HL-60 (cell line): Measurements from ENCODE around the gene BLOC1S4.
"Not testable (repeated sequence)": the region's sequence is repeated elsewhere in the genome, so short reads cannot be mapped to it uniquely, and the experiment has no call there.

ENCODE experiments used
- DNase-seq, 2 experiments: peaks; one replicate each; pipeline ENCODE4 v3.0.0-alpha.2; 2010 to 2020; ENCODE audit warnings: low read depth in 1 of 2, low spot score in 1 of 2
- H3K27ac ChIP-seq: fragments of 250-450 bp; sonication (Bioruptor Pico); replicated peaks from 2 replicates; pipeline ENCODE4 v1.5.1; 2020; ENCODE audit warnings: mild to moderate bottlenecking, moderate library complexity
- H3K27me3 ChIP-seq: fragments of 250-450 bp; sonication (Bioruptor Pico); 2 replicates; pipeline ENCODE4 v1.5.1; 2021; ENCODE audit warnings: mild to moderate bottlenecking, moderate library complexity; ENCODE audit not compliant: insufficient read depth, poor library complexity, severe bottlenecking
- H3K4me3 ChIP-seq: replicated peaks from 2 replicates; pipeline ENCODE4 v1.5.1; 2011; ENCODE audit warnings: mild to moderate bottlenecking, control low read depth, low read length; ENCODE audit not compliant: insufficient read depth
- CTCF ChIP-seq: IDR thresholded peaks from one replicate; pipeline ENCODE4 v1.5.1; 2011; ENCODE audit warnings: low read length, control low read depth, inconsistent platforms; ENCODE audit not compliant: insufficient read depth
- GABPA ChIP-seq: IDR thresholded peaks from 2 replicates; pipeline ENCODE4 v1.6.1; 2012; ENCODE audit warnings: low read depth
- POLR2AphosphoS5 ChIP-seq: IDR thresholded peaks from 2 replicates; pipeline ENCODE4 v1.6.1; 2012; ENCODE audit warnings: low read depth
- REST ChIP-seq: IDR thresholded peaks from 2 replicates; pipeline ENCODE4 v1.6.1; 2012; ENCODE audit warnings: low read depth; ENCODE audit not compliant: insufficient replicate concordance
- SPI1 ChIP-seq: IDR thresholded peaks from 2 replicates; pipeline ENCODE4 v1.6.1; 2012; ENCODE audit warnings: low read depth, mild to moderate bottlenecking, borderline replicate concordance

The BLOC1S4 gene

GRCh38 chr4:6755088-6755753, 39.2 kb downstream of the BLOC1S4 start:
- TF ChIP-seq POLR2AphosphoS5: no peak
- TF ChIP-seq GABPA: no peak
- TF ChIP-seq CTCF: no peak
- no peak for TF ChIP-seq SPI1
- TF ChIP-seq REST: no peak
- Histone ChIP-seq H3K4me3 (no peak overlapping the region), H3K27ac (no peak overlapping the region)

GRCh38 chr4:6756345-6756744, 40.4 kb downstream of the BLOC1S4 start:
- not testable (repeated sequence) for H3K27ac ChIP-seq, DNase-seq, H3K27me3 ChIP-seq

More at GRCh38 chr4:6755088-6755753, 39.2 kb downstream of the BLOC1S4 start:
- DNase-seq: no peak
- no peaks in the 10 kb centered on the region for H3K27me3 ChIP-seq

GRCh38 chr4:6758728-6759127, 42.8 kb downstream of the BLOC1S4 start:
- Histone ChIP-seq H3K27me3 (peaks cover 2% of the 10 kb centered on the region), H3K4me3 (no peak overlapping the region), H3K27ac (no peak overlapping the region)
- no peak for DNase-seq
- TF ChIP-seq GABPA (no peak), CTCF (no peak)

More at GRCh38 chr4:6756345-6756744, 40.4 kb downstream of the BLOC1S4 start:
- not testable (repeated sequence) for H3K4me3 ChIP-seq

GRCh38 chr4:6760865-6761264, 44.9 kb downstream of the BLOC1S4 start:
- no peak for DNase-seq
- TF ChIP-seq GABPA (no peak), REST (no peak), CTCF (no peak), POLR2AphosphoS5 (no peak), SPI1 (no peak)
- H3K4me3 ChIP-seq: no peak overlapping the region
- H3K27ac ChIP-seq: no peak overlapping the region
- H3K27me3 ChIP-seq: peaks cover 2% of the 10 kb centered on the region
